H1 (cell line): ENCODE results near the gene KRR1. TPM values are rescaled to one million over a fixed set of nuclear protein-coding genes. Genes with fewer than 3 reads are reported as not detected.

ENCODE experiments used
- CTCF ChIA-PET: fragments of 300-600 bp; sonication (Branson Sonifier 250); formaldehyde crosslinking; loops from one replicate; lab custom pipeline; 2021; ENCODE audit not compliant: partially characterized antibody; lab: Charles Lee
- POLR2A ChIA-PET: fragments of 300-600 bp; sonication (Branson Sonifier 250); formaldehyde crosslinking; loops from one replicate; lab custom pipeline; 2021; ENCODE audit warnings: inconsistent platforms; ENCODE audit not compliant: partially characterized antibody; lab: Charles Lee
- DNase-seq, 2 experiments: peaks; one replicate each; pipeline versions ENCODE4 v3.0.0 to v3.0.0-alpha.2; 2010 to 2022; ENCODE audit warnings: low spot score in 2 of 2, low read depth in 1 of 2, mixed read lengths in 1 of 2
- FAIRE-seq: peaks from 2 replicates; lab custom pipeline; 2011; peaks lifted over from hg19 to GRCh38; lab: Jason Lieb, UNC
- H2AFZ ChIP-seq: 2 replicates; pipeline ENCODE4 v1.8.1; 2012; ENCODE audit warnings: low read length, inconsistent platforms
- H2AK5ac ChIP-seq: 2 replicates; pipeline ENCODE4 v1.6.1; 2013; ENCODE audit warnings: low read depth, low read length
- H2BK120ac ChIP-seq: replicated peaks from 2 replicates; pipeline ENCODE3; 2013; ENCODE audit warnings: low read depth, low read length, inconsistent platforms
- H2BK12ac ChIP-seq: 2 replicates; pipeline ENCODE4 v1.6.1; 2013; ENCODE audit warnings: low read depth, low read length
- H2BK15ac ChIP-seq: 2 replicates; pipeline ENCODE4 v1.6.1; 2013; ENCODE audit warnings: low read length
- H2BK20ac ChIP-seq: 2 replicates; pipeline ENCODE4 v1.6.1; 2013; ENCODE audit warnings: low read length
- H2BK5ac ChIP-seq: 2 replicates; pipeline ENCODE4 v1.6.1; 2013; ENCODE audit warnings: low read depth, low read length
- H3K14ac ChIP-seq: 2 replicates; pipeline ENCODE4 v1.6.1; 2013; ENCODE audit warnings: inconsistent platforms; ENCODE audit not compliant: insufficient read length
- H3K18ac ChIP-seq: 2 replicates; pipeline ENCODE4 v1.6.1; 2013; ENCODE audit warnings: low read length; ENCODE audit errors: extremely low read depth
- H3K23ac ChIP-seq: 2 replicates; pipeline ENCODE4 v1.6.1; 2013; ENCODE audit warnings: inconsistent platforms; ENCODE audit not compliant: insufficient read length
- H3K23me2 ChIP-seq: 2 replicates; pipeline ENCODE4 v1.6.1; 2013; ENCODE audit warnings: low read depth, low read length
- H3K27ac ChIP-seq: 2 replicates; pipeline ENCODE4 v1.6.1; 2011; ENCODE audit warnings: low read depth, low read length, inconsistent platforms
- H3K27me3 ChIP-seq, 4 experiments: replicated peaks in 1 of 4; 1 replicate in 1 of 4; 2 replicates in 3 of 4; pipeline versions ENCODE4 v1.6.1 to v1.8.1; 2011 to 2013; ENCODE audit warnings: low read length in 3 of 4, mild to moderate bottlenecking in 3 of 4, inconsistent platforms in 2 of 4, mixed read lengths in 2 of 4, moderate library complexity in 1 of 4; ENCODE audit not compliant: control insufficient read depth in 3 of 4, insufficient read depth in 3 of 4; ENCODE audit errors: extremely low read depth in 1 of 4
- H3K36me3 ChIP-seq, 4 experiments: 2 replicates each; pipeline versions ENCODE4 v1.6.1 to v1.8.1; 2011 to 2013; ENCODE audit warnings: mild to moderate bottlenecking in 4 of 4, low read length in 3 of 4, moderate library complexity in 2 of 4, control low read depth in 1 of 4, inconsistent platforms in 1 of 4; ENCODE audit not compliant: insufficient read depth in 4 of 4, control insufficient read depth in 2 of 4
- H3K4ac ChIP-seq: replicated peaks from 2 replicates; pipeline ENCODE3; 2013; ENCODE audit warnings: low read length, low read depth, mixed read lengths, inconsistent platforms; ENCODE audit not compliant: insufficient read length
- H3K4me1 ChIP-seq, 4 experiments: replicated peaks in 1 of 4; 1 replicate in 1 of 4; 2 replicates in 3 of 4; pipeline versions ENCODE4 v1.6.1 to v1.8.1; 2011 to 2013; ENCODE audit warnings: low read length in 3 of 4, inconsistent platforms in 2 of 4, mixed read lengths in 1 of 4; ENCODE audit not compliant: insufficient read depth in 4 of 4, control insufficient read depth in 3 of 4
- H3K4me2 ChIP-seq, 2 experiments: 2 replicates each; pipeline versions ENCODE4 v1.6.1 to v1.8.1; 2011 to 2013; ENCODE audit warnings: low read depth in 2 of 2, low read length in 2 of 2, control low read depth in 1 of 2, inconsistent platforms in 1 of 2, mild to moderate bottlenecking in 1 of 2; ENCODE audit not compliant: insufficient read depth in 1 of 2
- H3K4me3 ChIP-seq, 4 experiments: fragments of 200-600, 300-600 bp in 1 of 4; sonication (generic), shearing (Covaris generic), sonication (Bioruptor Twin) in 1 of 4; 2 replicates each; pipeline versions ENCODE4 v1.5.1 to v1.8.1; 2011 to 2016; ENCODE audit warnings: low read length in 4 of 4, low read depth in 3 of 4, control low read depth in 2 of 4, inconsistent platforms in 2 of 4, mild to moderate bottlenecking in 2 of 4, mixed read lengths in 1 of 4, moderate library complexity in 1 of 4; ENCODE audit not compliant: insufficient read depth in 2 of 4; ENCODE audit errors: extremely low read depth in 1 of 4
- H3K56ac ChIP-seq: replicated peaks from 2 replicates; pipeline ENCODE3; 2013; ENCODE audit warnings: low read depth, mild to moderate bottlenecking, mixed read lengths, low read length, inconsistent platforms; ENCODE audit not compliant: insufficient read length
- H3K79me1 ChIP-seq: 2 replicates; pipeline ENCODE4 v1.6.1; 2013; ENCODE audit warnings: low read depth, low read length, control low read depth
- H3K79me2 ChIP-seq, 2 experiments: 2 replicates each; pipeline versions ENCODE4 v1.6.1 to v1.8.1; 2012 to 2013; ENCODE audit warnings: low read length in 2 of 2, mild to moderate bottlenecking in 2 of 2, inconsistent platforms in 1 of 2; ENCODE audit not compliant: insufficient read depth in 2 of 2, control insufficient read depth in 1 of 2
- H3K9ac ChIP-seq, 4 experiments: replicated peaks in 1 of 4; 1 replicate in 1 of 4; 2 replicates in 3 of 4; pipeline versions ENCODE4 v1.6.1 to v1.8.1; 2011 to 2013; ENCODE audit warnings: low read depth in 3 of 4, low read length in 3 of 4, control low read depth in 2 of 4, mild to moderate bottlenecking in 2 of 4, moderate library complexity in 2 of 4, inconsistent platforms in 1 of 4; ENCODE audit errors: extremely low read depth in 1 of 4
- H3K9me3 ChIP-seq, 2 experiments: 2 replicates each; pipeline versions ENCODE4 v1.6.1 to v1.8.1; 2012 to 2013; ENCODE audit warnings: mild to moderate bottlenecking in 2 of 2, moderate library complexity in 2 of 2, control low read depth in 1 of 2, inconsistent platforms in 1 of 2, low read depth in 1 of 2, low read length in 1 of 2, mixed read lengths in 1 of 2; ENCODE audit not compliant: insufficient read depth in 2 of 2
- H4K20me1 ChIP-seq, 2 experiments: replicated peaks in 1 of 2; 2 replicates each; pipeline versions ENCODE3 to v1.8.1; 2011 to 2013; ENCODE audit warnings: inconsistent platforms in 2 of 2, low read length in 2 of 2, mild to moderate bottlenecking in 1 of 2; ENCODE audit not compliant: insufficient read depth in 2 of 2, control insufficient read depth in 1 of 2
- H4K5ac ChIP-seq: 2 replicates; pipeline ENCODE4 v1.6.1; 2013; ENCODE audit warnings: low read length, low read depth, mixed read lengths, inconsistent platforms; ENCODE audit not compliant: insufficient read length
- H4K8ac ChIP-seq: 2 replicates; pipeline ENCODE4 v1.8.0; 2013; ENCODE audit warnings: mild to moderate bottlenecking, moderate library complexity, low read length, inconsistent platforms; ENCODE audit not compliant: insufficient read depth; ENCODE audit errors: extremely low read depth
- H4K91ac ChIP-seq: replicated peaks from 2 replicates; pipeline ENCODE3; 2013; ENCODE audit warnings: low read length, mixed read lengths, inconsistent platforms; ENCODE audit not compliant: insufficient read length
- ASH2L ChIP-seq: fragments of 200-600, 300-600 bp; sonication (generic); IDR thresholded peaks from one replicate; pipeline ENCODE4 v1.7.1; 2017; ENCODE audit warnings: low read length
- CBX5 ChIP-seq: fragments of 300-800, 300-1000 bp; sonication (generic); IDR thresholded peaks from 2 replicates; pipeline ENCODE4 v1.7.1; 2016; ENCODE audit warnings: antibody characterized with exemption, low read length, low read depth
- CREB1 ChIP-seq: IDR thresholded peaks from 2 replicates; pipeline ENCODE4 v1.6.1; 2012; ENCODE audit warnings: inconsistent platforms
- GTF2F1 ChIP-seq: IDR thresholded peaks from 2 replicates; pipeline ENCODE4 v1.6.1; 2012; ENCODE audit warnings: low read depth, low read length, improper control_type of control experiment, borderline replicate concordance
- KDM4A ChIP-seq: IDR thresholded peaks from one replicate; pipeline ENCODE4 v1.7.1; 2012; ENCODE audit warnings: low read depth, mild to moderate bottlenecking, moderate library complexity, low read length, inconsistent platforms; ENCODE audit not compliant: severe bottlenecking
- RXRA ChIP-seq: IDR thresholded peaks from 2 replicates; pipeline ENCODE4 v1.6.1; 2011; ENCODE audit warnings: low read depth, mild to moderate bottlenecking, low read length, moderate library complexity; ENCODE audit not compliant: insufficient read depth
- SRF ChIP-seq: IDR thresholded peaks from 2 replicates; pipeline ENCODE4 v1.6.1; 2011; ENCODE audit warnings: mild to moderate bottlenecking, low read depth, low read length, moderate library complexity
- YY1 ChIP-seq: IDR thresholded peaks from 2 replicates; pipeline ENCODE4 v1.6.1; 2011; ENCODE audit warnings: low read depth, mild to moderate bottlenecking, low read length
- WGBS, 2 experiments: shearing (Covaris generic) in 1 of 2; methylation state at CpG; one replicate each; pipeline versions ENCODE4 v1.1.6 to v1.1.7; 2013 to 2015; ENCODE audit warnings: low lambda C conversion rate in 2 of 2, mixed read lengths in 2 of 2, inconsistent platforms in 1 of 2, low coverage in 1 of 2, missing lambda C conversion rate in 1 of 2; ENCODE audit not compliant: insufficient replicate concordance in 2 of 2, insufficient coverage in 1 of 2, insufficient read length in 1 of 2; ENCODE audit errors: extremely low coverage in 1 of 2, missing lambda C conversion rate in 1 of 2; 5-methylcytosine and 5-hydroxymethylcytosine counted together
- long read RNA-seq, 2 experiments: library from RNA in 1 of 2; library from capped mRNA in 1 of 2; stranded (forward); transcript quantifications; one replicate each; pipeline ENCODE4 v2.0.0, GENCODE V29; 2021; ENCODE audit warnings: inconsistent platforms in 1 of 2
- polyA minus RNA-seq, 3 experiments: library from RNA; depleted of rRNA, polyadenylated mRNA; stranded (reverse); fragments of >200 nt; gene quantifications; 1 replicate in 2 of 3; 2 replicates in 1 of 3; pipeline ENCODE4 v1.2.3, GENCODE V29; 2011
- polyA plus RNA-seq, 7 experiments: library from polyadenylated mRNA; depleted of rRNA in 3 of 7; stranded (reverse) in 5 of 7; unstranded in 2 of 7; fragments of >200 nt in 5 of 7; fragments of 200-250 nt in 2 of 7; gene quantifications; 1 replicate in 5 of 7; 2 replicates in 1 of 7; 4 replicates in 1 of 7; pipeline versions ENCODE4 v1.2.1 to v1.2.3, GENCODE V29; 2011 to 2013; ENCODE audit warnings: missing spikeins in 2 of 7, mixed read lengths in 2 of 7
- total RNA-seq: library from RNA; stranded (reverse); fragmentation: NEBNext Ultra II Directional; extraction: Animal tissue kit (Norgen Biotek cat#: 25700); gene quantifications from 2 replicates; pipeline ENCODE4 v1.2.1, GENCODE V29; 2021

Gene KRR1
- 73.8 and 80.1 TPM in 2 replicates for total RNA-seq
- polyA plus RNA-seq (2011; rRNA removed): 2.4 and 6.1 TPM in 2 replicates
- 14.8 TPM for polyA plus RNA-seq (2011; cell fraction: cytosol; rRNA removed)
- polyA plus RNA-seq (2011; cell fraction: nucleus; rRNA removed): 5.5 TPM
- polyA plus RNA-seq (2012, experiment 1 of 2): 27.4 to 58.4 TPM (median 34.9 TPM) in 4 replicates
- 2.4 TPM for polyA plus RNA-seq (2012, experiment 2 of 2)
- 98.9 TPM for polyA plus RNA-seq (2013, experiment 1 of 2)
- polyA plus RNA-seq (2013, experiment 2 of 2): 94.1 TPM
- polyA minus RNA-seq (2011; rRNA and poly(A)+ RNA removed): 23.0 and 34.1 TPM in 2 replicates
- 12.3 TPM for polyA minus RNA-seq (2011; cell fraction: cytosol; rRNA and poly(A)+ RNA removed)
- polyA minus RNA-seq (2011; cell fraction: nucleus; rRNA and poly(A)+ RNA removed): 65.3 TPM
- long read RNA-seq, experiment 1, full-length matches to known transcripts: 18 of 40 reads
- long read RNA-seq, experiment 1, partial matches to known transcripts: 4 of 40 reads
- long read RNA-seq, experiment 1, other reads (novel, unspliced or antisense): 18 of 40 reads
- long read RNA-seq, experiment 2, full-length matches to known transcripts: 92 of 117 reads
- long read RNA-seq, experiment 2, partial matches to known transcripts: 6 of 117 reads
- long read RNA-seq, experiment 2, other reads (novel, unspliced or antisense): 19 of 117 reads

DNA sequence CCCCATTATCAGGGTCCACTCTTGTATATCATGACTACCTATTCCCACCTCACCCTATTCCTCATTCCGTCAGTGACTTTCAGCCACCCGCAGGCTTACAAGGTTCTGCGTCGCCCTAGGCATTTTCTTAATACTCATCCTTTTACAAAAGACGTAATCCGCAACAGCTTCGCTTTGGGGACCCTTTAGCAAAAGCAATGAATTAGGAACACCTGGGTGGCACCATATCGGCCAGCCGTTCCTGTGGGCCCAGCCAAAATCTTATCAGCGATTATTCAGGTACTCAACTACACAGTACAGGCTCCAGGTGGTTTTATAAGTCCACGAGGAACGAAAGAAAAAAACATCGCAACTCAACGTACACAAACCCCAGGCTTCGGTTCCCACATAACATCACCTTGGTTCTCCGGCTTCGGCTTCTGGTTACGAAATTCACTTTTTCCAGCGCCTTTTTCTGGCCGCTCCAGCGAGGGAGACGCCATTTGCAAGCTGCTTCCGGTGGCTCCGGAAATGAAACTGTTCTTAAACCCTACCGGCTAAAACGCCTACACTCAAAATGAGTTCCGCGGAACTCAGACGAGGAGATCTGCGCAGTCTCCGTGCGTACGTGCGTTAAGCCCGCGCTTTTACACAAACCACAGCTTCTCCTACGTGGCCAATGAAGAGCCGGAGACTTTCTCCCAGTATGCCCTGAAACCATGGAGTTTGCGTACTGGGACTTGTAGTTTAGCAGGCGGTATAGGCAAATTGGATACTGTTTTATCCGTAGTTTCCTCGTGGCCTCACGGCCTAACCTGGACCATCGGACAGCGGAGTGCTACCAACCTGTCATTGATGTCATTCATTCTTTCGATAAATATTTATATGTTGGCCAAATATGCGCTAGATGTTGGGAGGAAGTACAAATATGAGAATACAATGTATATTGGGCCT, at the start of gene KRR1:
Gene KRR1, minus strand, starts transcription at position 494 of the 933 bp plus-strand sequence. Its CDS starts 12 bp downstream, at position 482.
- H3K23me2 ChIP-seq: no peaks in the 10 kb centered on the region; the same call in 1 of the 2 replicates
- peaks cover 2 to 4% of the 10 kb centered on the region in 2 experiments for H4K20me1 ChIP-seq
- H4K91ac ChIP-seq: no peak within 1 kb of the TSS
- POLR2A ChIA-PET: interaction anchor here (0.8 to 2.2 kb wide), 12 partner anchors 9 to 570 kb away, joined by 3 to 10 read pairs (median 4); partner anchors contain the start of genes CAPS2 and PHLDA1
- H3K79me2 ChIP-seq: peaks cover 18 to 50% of the 10 kb centered on the region in 2 experiments; a peak in 3 of 4 replicates
- H2AK5ac ChIP-seq: no peak within 1 kb of the TSS
- H3K27ac ChIP-seq: peak within 1 kb of the TSS; percentile 84
- FAIRE-seq (peak; percentile 98), DNase-seq (peak; percentile 79 to 94)
- peaks cover 0 to 8% (median 2%) of the 10 kb centered on the region in 4 experiments; a peak in 3 of 8 replicates for H3K36me3 ChIP-seq
- H4K5ac ChIP-seq: peak within 1 kb of the TSS; percentile 74
- peak within 1 kb of the TSS; percentile 92 for H4K8ac ChIP-seq
- H3K56ac ChIP-seq: peak within 1 kb of the TSS; percentile 25
- no peaks in the 10 kb centered on the region for H3K9me3 ChIP-seq
- H2BK20ac ChIP-seq: no peak within 1 kb of the TSS
- H3K14ac ChIP-seq: no peak within 1 kb of the TSS
- H3K18ac ChIP-seq: peak within 1 kb of the TSS; percentile 22; the same call in 1 of the 2 replicates
- no peaks in the 10 kb centered on the region for H3K79me1 ChIP-seq
- peak within 1 kb of the TSS; percentile 89 to 96 (median 95) for H3K9ac ChIP-seq
- CTCF ChIA-PET: interaction anchor here (0.8 to 1.5 kb wide), 3 partner anchors 16 to 27 kb away, joined by 3 to 5 read pairs (median 4); no protein-coding TSS in a partner anchor
- peak within 1 kb of the TSS; percentile 30; the same call in 1 of the 2 replicates for H2BK12ac ChIP-seq
- H3K4me2 ChIP-seq: peak within 1 kb of the TSS; percentile 76 to 94
- H3K4me3 ChIP-seq: peak within 1 kb of the TSS; percentile 93 to 98 (median 96)
- no peak within 1 kb of the TSS for H3K4ac ChIP-seq
- H2BK15ac ChIP-seq: no peak within 1 kb of the TSS
- H2BK5ac ChIP-seq: no peak within 1 kb of the TSS
- WGBS, 2 experiments: 5% methylated on average over 47 of the region's 47 CpGs; no CpG with 5 or more reads in 1 of the 2 experiments
- H2AFZ ChIP-seq: peak within 1 kb of the TSS; percentile 77
- no peaks in the 10 kb centered on the region for H3K27me3 ChIP-seq
- H3K23ac ChIP-seq: no peak within 1 kb of the TSS
- H2BK120ac ChIP-seq: no peak within 1 kb of the TSS
- no peaks in the 10 kb centered on the region; a peak in 2 of 7 replicates for H3K4me1 ChIP-seq
- TF ChIP-seq CREB1: peak; percentile 77
- TF ChIP-seq GTF2F1: peak; percentile 71; the same call in 1 of the 2 replicates
- TF ChIP-seq KDM4A: peak; percentile 60
- TF ChIP-seq CBX5: no peak
- peak; percentile 97 for TF ChIP-seq ASH2L
- peak; percentile 38; the same call in 1 of the 2 replicates for TF ChIP-seq SRF
- TF ChIP-seq YY1: peak; percentile 96
- TF ChIP-seq RXRA: no peak
